ENCODE measurements around the gene LMCD1.

The LMCD1 gene

GRCh38 chr3:8560366-8561007 is 58.9 kb downstream of the LMCD1 start:
- TF ChIP-seq POLR2AphosphoS5 (IDR thresholded peaks at IDR 0.05; ENCODE audit: low read depth, low read length), result no peak
- TF ChIP-seq FOXP2 (optimal IDR thresholded peaks at IDR 0.05; ENCODE audit: borderline replicate concordance, extremely low read depth, extremely low read length, insufficient read depth), result no peak
- no peak for TF ChIP-seq SIN3A (IDR thresholded peaks at IDR 0.05; ENCODE audit: borderline replicate concordance, insufficient read depth, low read length)
- TF ChIP-seq TAF1 (IDR thresholded peaks at IDR 0.05; ENCODE audit: borderline replicate concordance, insufficient read depth, low read length), result no peak
- no peak for TF ChIP-seq REST (IDR thresholded peaks at IDR 0.05; ENCODE audit: insufficient read depth in 1 of 2, low read depth in 2 of 2, low read length in 2 of 2)

GRCh38 chr3:8561370-8561769 is 59.7 kb downstream of the LMCD1 start:
- TF ChIP-seq REST (IDR thresholded peaks at IDR 0.05; ENCODE audit: insufficient read depth in 1 of 2, low read depth in 2 of 2, low read length in 2 of 2), result no peak
- no peak for TF ChIP-seq TAF1 (IDR thresholded peaks at IDR 0.05; ENCODE audit: borderline replicate concordance, insufficient read depth, low read length)
- no peak for TF ChIP-seq POLR2AphosphoS5 (IDR thresholded peaks at IDR 0.05; ENCODE audit: low read depth, low read length)

GRCh38 chr3:8562081-8562595 is 60.5 kb downstream of the LMCD1 start:
- no peak for TF ChIP-seq TAF1 (IDR thresholded peaks at IDR 0.05; ENCODE audit: borderline replicate concordance, insufficient read depth, low read length)

- TF ChIP-seq TAF1 (IDR thresholded peaks at IDR 0.05; ENCODE audit: borderline replicate concordance, insufficient read depth, low read length) (no peak), POLR2AphosphoS5 (IDR thresholded peaks at IDR 0.05; ENCODE audit: low read depth, low read length) (no peak), SIN3A (IDR thresholded peaks at IDR 0.05; ENCODE audit: borderline replicate concordance, insufficient read depth, low read length) (no peak), REST (IDR thresholded peaks at IDR 0.05; ENCODE audit: insufficient read depth in 1 of 2, low read depth in 2 of 2, low read length in 2 of 2) (no peak), FOXP2 (optimal IDR thresholded peaks at IDR 0.05; ENCODE audit: borderline replicate concordance, extremely low read depth, extremely low read length, insufficient read depth) (no peak)
Observed at GRCh38 chr3:8563146-8563545, 61.5 kb downstream of the LMCD1 start.

- no peak for TF ChIP-seq TAF1 (IDR thresholded peaks at IDR 0.05; ENCODE audit: borderline replicate concordance, insufficient read depth, low read length)
- no peak for TF ChIP-seq SIN3A (IDR thresholded peaks at IDR 0.05; ENCODE audit: borderline replicate concordance, insufficient read depth, low read length)
- TF ChIP-seq REST (IDR thresholded peaks at IDR 0.05; ENCODE audit: insufficient read depth in 1 of 2, low read depth in 2 of 2, low read length in 2 of 2), result no peak
- TF ChIP-seq FOXP2 (optimal IDR thresholded peaks at IDR 0.05; ENCODE audit: borderline replicate concordance, extremely low read depth, extremely low read length, insufficient read depth), result no peak
- no peak for TF ChIP-seq POLR2AphosphoS5 (IDR thresholded peaks at IDR 0.05; ENCODE audit: low read depth, low read length)
Observed at GRCh38 chr3:8563597-8563996, 62.0 kb downstream of the LMCD1 start.

Measured in PFSK-1 (cell line).